ENCODE measurements around the gene ZNF524. TPM values are rescaled to one million over a fixed set of nuclear protein-coding genes. Genes with fewer than 3 reads are reported as not detected.
A peak's percentile ranks its signal among the peaks of the same experiment; 100 is the strongest.

Gene ZNF524
- total and polyA plus RNA-seq, 4 donors, result 13.2 to 38.8 (median 15.4) TPM

GRCh38 chr19:55596304-55596703 is 3.8 kb upstream of the ZNF524 start:
- peaks cover 0 to 3% of the 10 kb centered on the region in 2 donors for H3K36me3 ChIP-seq (ENCODE audit: control insufficient read depth in 1 of 2, insufficient read depth in 2 of 2, low read length in 1 of 2)
- intact Hi-C loops (cut with DNase I), result no loop called here

GRCh38 chr19:55597501-55597921 is 2.6 kb upstream of the ZNF524 start:
- H3K36me3 ChIP-seq (ENCODE audit: control insufficient read depth in 1 of 2, insufficient read depth in 2 of 2, low read length in 1 of 2), result peaks cover 0 to 3% of the 10 kb centered on the region in 2 donors
- intact Hi-C loops (cut with DNase I), result no loop called here
- H3K9me3 ChIP-seq (ENCODE audit: control insufficient read depth, low read length), result no peaks in the 10 kb centered on the region

More at GRCh38 chr19:55596304-55596703, 3.8 kb upstream of the ZNF524 start:
- no peak overlapping the region for H3K27ac ChIP-seq (ENCODE audit: low read depth in 1 of 2, low read length in 2 of 2)
- H3K27me3 ChIP-seq (ENCODE audit: control insufficient read depth in 1 of 2, insufficient read depth in 2 of 2, low read length in 1 of 2), result no peaks in the 10 kb centered on the region
- no peaks in the 10 kb centered on the region for H3K4me1 ChIP-seq (ENCODE audit: control insufficient read depth in 1 of 2, insufficient read depth in 2 of 2, low read length in 2 of 2)
- WGBS, 2 donors, result 92 to 94% methylated on average over 3 of the region's 3 CpGs
- no peaks in the 10 kb centered on the region for H3K9me3 ChIP-seq (ENCODE audit: control insufficient read depth, low read length)
- no peak for DNase-seq
- ATAC-seq (ENCODE audit: low FRiP score), result no peak
- H3K4me3 ChIP-seq (ENCODE audit: low read length in 2 of 2), result no peak overlapping the region

GRCh38 chr19:55598034-55598433 is 2.1 kb upstream of the ZNF524 start:
- no peak overlapping the region for H3K27ac ChIP-seq (ENCODE audit: low read depth in 1 of 2, low read length in 2 of 2)
- 74 to 88% methylated on average over 9 of the region's 9 CpGs for WGBS, 2 donors

More at GRCh38 chr19:55597501-55597921, 2.6 kb upstream of the ZNF524 start:
- H3K27ac ChIP-seq (ENCODE audit: low read depth in 1 of 2, low read length in 2 of 2), result no peak overlapping the region
- no peak overlapping the region for H3K4me3 ChIP-seq (ENCODE audit: low read length in 2 of 2)
- H3K4me1 ChIP-seq (ENCODE audit: control insufficient read depth in 1 of 2, insufficient read depth in 2 of 2, low read length in 2 of 2), result no peaks in the 10 kb centered on the region
- ATAC-seq (ENCODE audit: low FRiP score), result no peak
- 91 to 96% methylated on average over 26 to 30 of the region's 30 CpGs for WGBS, 2 donors
- peak in 1 of 2 donors; percentile 78 for DNase-seq
- no peaks in the 10 kb centered on the region for H3K27me3 ChIP-seq (ENCODE audit: control insufficient read depth in 1 of 2, insufficient read depth in 2 of 2, low read length in 1 of 2)

GRCh38 chr19:55598719-55599467 is 1.2 kb upstream of the ZNF524 start:
- H3K4me3 ChIP-seq (ENCODE audit: low read length in 2 of 2), result peak overlapping the region; percentile 70 to 82
- ATAC-seq (ENCODE audit: low FRiP score), result peak; percentile 92
- peak overlapping the region; percentile 60 to 83 for H3K27ac ChIP-seq (ENCODE audit: low read depth in 1 of 2, low read length in 2 of 2)
- H3K9me3 ChIP-seq (ENCODE audit: control insufficient read depth, low read length), result no peaks in the 10 kb centered on the region
- peak; percentile 95 to 97 for DNase-seq
- intact Hi-C loops (cut with DNase I), result loop anchor here in 1 of 2 donors (1.0 kb wide), 1 partner anchor 12 kb away; no protein-coding TSS in a partner anchor
- no peaks in the 10 kb centered on the region for H3K27me3 ChIP-seq (ENCODE audit: control insufficient read depth in 1 of 2, insufficient read depth in 2 of 2, low read length in 1 of 2)
- H3K4me1 ChIP-seq (ENCODE audit: control insufficient read depth in 1 of 2, insufficient read depth in 2 of 2, low read length in 2 of 2), result no peaks in the 10 kb centered on the region
- WGBS, 2 donors, result 6 to 7% methylated on average over 26 of the region's 26 CpGs
- peaks cover 0 to 3% of the 10 kb centered on the region in 2 donors for H3K36me3 ChIP-seq (ENCODE audit: control insufficient read depth in 1 of 2, insufficient read depth in 2 of 2, low read length in 1 of 2)

More at GRCh38 chr19:55598034-55598433, 2.1 kb upstream of the ZNF524 start:
- Histone ChIP-seq H3K9me3 (ENCODE audit: control insufficient read depth, low read length) (no peaks in the 10 kb centered on the region), H3K36me3 (ENCODE audit: control insufficient read depth in 1 of 2, insufficient read depth in 2 of 2, low read length in 1 of 2) (peaks cover 0 to 3% of the 10 kb centered on the region in 2 donors), H3K27me3 (ENCODE audit: control insufficient read depth in 1 of 2, insufficient read depth in 2 of 2, low read length in 1 of 2) (no peaks in the 10 kb centered on the region), H3K4me3 (ENCODE audit: low read length in 2 of 2) (no peak overlapping the region), H3K4me1 (ENCODE audit: control insufficient read depth in 1 of 2, insufficient read depth in 2 of 2, low read length in 2 of 2) (no peaks in the 10 kb centered on the region)
- intact Hi-C loops (cut with DNase I), result no loop called here
- no peak for ATAC-seq (ENCODE audit: low FRiP score)
- no peak for DNase-seq

DNA sequence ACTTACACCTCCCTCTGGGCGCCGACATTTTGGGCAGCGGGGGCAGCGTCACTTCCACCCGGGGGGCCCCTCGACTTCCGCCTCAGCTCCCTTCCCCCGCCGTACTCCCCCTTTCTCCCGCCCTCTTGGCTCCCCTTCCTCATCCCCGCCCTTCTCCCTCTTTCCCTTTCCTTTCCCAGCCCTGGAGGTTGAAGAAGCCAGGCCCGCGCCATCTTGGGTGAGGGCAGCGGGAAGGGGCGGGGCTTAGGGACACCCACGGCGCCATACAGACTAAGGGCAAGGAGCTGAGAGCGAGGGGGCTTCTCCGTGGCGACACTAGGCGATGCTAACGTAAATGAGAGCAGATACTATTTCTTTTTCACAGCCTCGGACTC is 633 bp upstream of the ZNF524 start, which contains the start of gene FIZ1:
TSS of gene FIZ1 (minus strand) at position 50 of the 374 bp plus-strand sequence. CDS start 1,652 bp downstream, outside the sequence.
- Histone ChIP-seq H3K27ac (ENCODE audit: low read depth in 1 of 2, low read length in 2 of 2) (peak within 1 kb of the TSS; percentile 83 to 89), H3K4me3 (ENCODE audit: low read length in 2 of 2) (peak within 1 kb of the TSS; percentile 72 to 82), H3K4me1 (ENCODE audit: control insufficient read depth in 1 of 2, insufficient read depth in 2 of 2, low read length in 2 of 2) (no peaks in the 10 kb centered on the region), H3K27me3 (ENCODE audit: control insufficient read depth in 1 of 2, insufficient read depth in 2 of 2, low read length in 1 of 2) (no peaks in the 10 kb centered on the region), H3K9me3 (ENCODE audit: control insufficient read depth, low read length) (no peaks in the 10 kb centered on the region), H3K36me3 (ENCODE audit: control insufficient read depth in 1 of 2, insufficient read depth in 2 of 2, low read length in 1 of 2) (peaks cover 0 to 3% of the 10 kb centered on the region in 2 donors)
- WGBS, 2 donors, result 0 to 1% methylated on average over 17 to 23 of the region's 23 CpGs
- DNase-seq (peak; percentile 99), ATAC-seq (ENCODE audit: low FRiP score) (peak; percentile 97)
- intact Hi-C loops (cut with DNase I), result loop anchor here in 1 of 2 donors (1.0 kb wide), 1 partner anchor 12 kb away; no protein-coding TSS in a partner anchor

- Histone ChIP-seq H3K9me3 (ENCODE audit: control insufficient read depth, low read length) (no peaks in the 10 kb centered on the region), H3K36me3 (ENCODE audit: control insufficient read depth in 1 of 2, insufficient read depth in 2 of 2, low read length in 1 of 2) (peaks cover 0 to 1% of the 10 kb centered on the region in 2 donors), H3K27ac (ENCODE audit: low read depth in 1 of 2, low read length in 2 of 2) (peak overlapping the region; percentile 45), H3K27me3 (ENCODE audit: control insufficient read depth in 1 of 2, insufficient read depth in 2 of 2, low read length in 1 of 2) (no peaks in the 10 kb centered on the region), H3K4me3 (ENCODE audit: low read length in 2 of 2) (peak overlapping the region; percentile 67 to 72), H3K4me1 (ENCODE audit: control insufficient read depth in 1 of 2, insufficient read depth in 2 of 2, low read length in 2 of 2) (no peaks in the 10 kb centered on the region)
- WGBS, 2 donors, result 3 to 6% methylated on average over 15 of the region's 15 CpGs
- ATAC-seq (ENCODE audit: low FRiP score) (no peak), DNase-seq (no peak)
- intact Hi-C loops (cut with DNase I), result no loop called here
These were observed 557 bp downstream of the ZNF524 start for GRCh38 chr19:55600662-55601028.

DNA sequence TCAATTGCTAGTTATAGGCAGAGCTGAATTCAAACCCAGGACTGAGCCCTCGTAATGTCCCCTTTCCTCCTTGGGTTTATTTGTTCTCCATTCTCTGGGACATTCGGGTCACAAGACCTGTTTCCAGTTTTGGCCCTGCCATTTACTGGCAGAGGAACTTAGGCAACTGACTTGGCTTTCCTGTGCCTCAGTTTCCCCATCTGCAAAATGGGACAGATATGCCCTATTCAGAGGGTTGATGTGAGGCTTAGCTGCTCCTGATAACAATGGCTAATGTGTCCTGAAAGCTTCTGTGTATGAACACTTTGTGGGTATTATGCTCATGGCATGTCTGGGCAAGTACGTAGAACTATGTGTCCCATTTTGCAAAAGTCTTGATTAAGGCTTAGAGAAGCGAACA is 996 bp downstream of the ZNF524 start:
- intact Hi-C loops (cut with DNase I), result no loop called here
- Histone ChIP-seq H3K36me3 (ENCODE audit: control insufficient read depth in 1 of 2, insufficient read depth in 2 of 2, low read length in 1 of 2) (no peaks in the 10 kb centered on the region), H3K4me3 (ENCODE audit: low read length in 2 of 2) (peak overlapping the region in 1 of 2 donors; percentile 72), H3K9me3 (ENCODE audit: control insufficient read depth, low read length) (no peaks in the 10 kb centered on the region), H3K27ac (ENCODE audit: low read depth in 1 of 2, low read length in 2 of 2) (peak overlapping the region in 1 of 2 donors; percentile 45), H3K4me1 (ENCODE audit: control insufficient read depth in 1 of 2, insufficient read depth in 2 of 2, low read length in 2 of 2) (no peaks in the 10 kb centered on the region), H3K27me3 (ENCODE audit: control insufficient read depth in 1 of 2, insufficient read depth in 2 of 2, low read length in 1 of 2) (no peaks in the 10 kb centered on the region)
- 68 to 77% methylated on average over 4 of the region's 4 CpGs for WGBS, 2 donors
- DNase-seq (no peak), ATAC-seq (ENCODE audit: low FRiP score) (no peak)

DNA sequence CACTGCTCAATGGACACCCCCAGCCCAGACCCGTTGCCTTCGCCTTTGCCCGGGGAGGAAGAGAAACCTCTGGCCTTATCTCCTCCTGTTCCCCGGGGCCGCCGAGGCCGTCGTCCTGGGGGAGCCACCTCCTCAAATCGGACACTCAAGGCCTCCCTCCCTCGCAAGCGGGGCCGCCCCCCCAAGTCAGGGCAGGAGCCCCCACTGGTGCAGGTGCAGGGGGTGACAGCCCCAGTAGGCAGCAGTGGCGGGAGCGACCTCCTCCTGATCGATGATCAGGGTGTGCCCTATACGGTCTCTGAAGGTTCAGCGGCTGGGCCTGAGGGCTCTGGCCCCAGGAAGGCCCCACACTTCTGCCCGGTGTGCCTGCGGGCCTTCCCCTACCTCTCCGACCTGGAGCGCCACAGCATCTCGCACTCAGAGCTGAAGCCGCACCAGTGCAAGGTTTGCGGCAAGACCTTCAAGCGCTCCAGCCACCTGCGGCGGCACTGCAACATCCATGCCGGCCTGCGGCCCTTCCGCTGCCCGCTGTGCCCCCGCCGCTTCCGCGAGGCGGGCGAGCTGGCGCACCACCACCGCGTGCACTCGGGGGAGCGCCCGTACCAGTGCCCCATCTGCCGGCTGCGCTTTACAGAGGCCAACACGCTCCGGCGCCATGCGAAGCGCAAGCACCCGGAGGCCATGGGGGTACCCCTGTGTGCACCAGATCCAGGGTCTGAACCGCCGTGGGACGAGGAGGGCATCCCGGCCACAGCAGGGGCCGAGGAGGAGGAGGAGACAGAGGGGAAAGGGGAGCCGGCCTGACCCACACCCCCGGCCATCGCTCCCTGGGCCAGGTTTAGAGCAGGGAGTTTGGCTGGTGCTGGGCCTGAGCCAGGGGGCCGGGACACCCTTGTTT is 2.3 kb downstream of the ZNF524 start:
- Histone ChIP-seq H3K4me3 (ENCODE audit: low read length in 2 of 2) (no peak overlapping the region), H3K27me3 (ENCODE audit: control insufficient read depth in 1 of 2, insufficient read depth in 2 of 2, low read length in 1 of 2) (no peaks in the 10 kb centered on the region), H3K9me3 (ENCODE audit: control insufficient read depth, low read length) (no peaks in the 10 kb centered on the region), H3K27ac (ENCODE audit: low read depth in 1 of 2, low read length in 2 of 2) (no peak overlapping the region), H3K36me3 (ENCODE audit: control insufficient read depth in 1 of 2, insufficient read depth in 2 of 2, low read length in 1 of 2) (no peaks in the 10 kb centered on the region), H3K4me1 (ENCODE audit: control insufficient read depth in 1 of 2, insufficient read depth in 2 of 2, low read length in 2 of 2) (no peaks in the 10 kb centered on the region)
- ATAC-seq (ENCODE audit: low FRiP score) (no peak), DNase-seq (no peak)
- WGBS, 2 donors, result 90% methylated on average over 59 to 60 of the region's 60 CpGs
- intact Hi-C loops (cut with DNase I), result no loop called here
